GM23248 (cell line): Measurements from ENCODE around the gene LFNG.
"Not testable (repeated sequence)": the region's sequence is repeated elsewhere in the genome, so short reads cannot be mapped to it uniquely, and the experiment has no call there.

Experiments used
- EZH2 ChIP-seq: fragments of 200-600 bp; sonication (generic); IDR thresholded peaks from 2 replicates; pipeline ENCODE4 v1.6.1; 2018; ENCODE audit warnings: antibody characterized with exemption, mild to moderate bottlenecking; ENCODE audit not compliant: insufficient read depth, poor library complexity, severe bottlenecking
- EZH2phosphoT487 ChIP-seq: fragments of 200-600 bp; sonication (generic); IDR thresholded peaks from 2 replicates; pipeline ENCODE4 v1.6.1; 2018; ENCODE audit warnings: antibody characterized with exemption, moderate library complexity, mild to moderate bottlenecking, low read depth; ENCODE audit not compliant: insufficient read depth

DNA sequence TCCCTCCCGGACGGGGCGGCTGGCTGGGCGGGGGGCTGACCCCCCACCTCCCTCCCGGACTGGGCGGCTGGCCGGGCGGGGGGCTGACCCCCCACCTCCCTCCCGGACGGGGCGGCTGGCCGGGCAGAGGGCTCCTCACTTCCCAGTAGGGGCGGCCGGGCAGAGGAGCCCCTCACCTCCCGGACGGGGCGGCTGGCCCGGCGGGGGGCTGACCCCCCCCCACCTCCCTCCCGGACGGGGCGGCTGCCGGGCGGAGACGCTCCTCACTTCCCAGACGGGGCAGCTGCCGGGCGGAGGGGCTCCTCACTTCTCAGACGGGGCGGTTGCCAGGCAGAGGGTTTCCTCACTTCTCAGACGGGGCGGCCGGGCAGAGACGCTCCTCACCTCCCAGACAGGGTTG, 14.6 kb downstream of the LFNG start:
- TF ChIP-seq EZH2, EZH2phosphoT487: not testable (repeated sequence)
